GM21737 (cell line): ENCODE measurements around the gene CARD10.
"Not testable (repeated sequence)": the region's sequence is repeated elsewhere in the genome, so short reads cannot be mapped to it uniquely, and the experiment has no call there.

Experiments used
- ATAC-seq: cut with Tn5 transposase; IDR thresholded peaks from one replicate; pipeline ENCODE4 v1.9.1; 2021; ENCODE audit warnings: mild to moderate bottlenecking, moderate library complexity; ENCODE audit not compliant: unreplicated experiment

The CARD10 gene

GRCh38 chr22:37527081-37527752, 8.0 kb upstream of the CARD10 start:
- ATAC-seq: not testable (repeated sequence)

GRCh38 chr22:37526376-37526775, 7.2 kb upstream of the CARD10 start:
- ATAC-seq: no peak

GRCh38 chr22:37525746-37526350, 6.6 kb upstream of the CARD10 start:
- no peak for ATAC-seq

GRCh38 chr22:37525073-37525745, 6.0 kb upstream of the CARD10 start:
- ATAC-seq: no peak

- no peak for ATAC-seq
Observed at GRCh38 chr22:37522482-37522881, 3.3 kb upstream of the CARD10 start.

GRCh38 chr22:37521236-37521739, 2.1 kb upstream of the CARD10 start:
- no peak for ATAC-seq

- ATAC-seq: no peak
Observed at GRCh38 chr22:37520776-37521191, 1.6 kb upstream of the CARD10 start.

GRCh38 chr22:37518509-37519267, 527 bp downstream of the CARD10 start:
- ATAC-seq: no peak

GRCh38 chr22:37517826-37518450, 1.3 kb downstream of the CARD10 start:
- no peak for ATAC-seq

- ATAC-seq: no peak
Observed at GRCh38 chr22:37516456-37516855, 2.8 kb downstream of the CARD10 start.

GRCh38 chr22:37515901-37516300, 3.3 kb downstream of the CARD10 start:
- no peak for ATAC-seq

- ATAC-seq: no peak
Observed at GRCh38 chr22:37514526-37515051, 4.6 kb downstream of the CARD10 start.

GRCh38 chr22:37511395-37512104, 7.7 kb downstream of the CARD10 start:
- no peak for ATAC-seq

- no peak for ATAC-seq
Observed at GRCh38 chr22:37510091-37510490, 9.1 kb downstream of the CARD10 start.

- no peak for ATAC-seq
Observed at GRCh38 chr22:37509059-37509860, 10.0 kb downstream of the CARD10 start.

- ATAC-seq: no peak
Observed at GRCh38 chr22:37508431-37508992, 10.7 kb downstream of the CARD10 start.

- ATAC-seq: no peak
Observed at GRCh38 chr22:37507731-37508130, 11.5 kb downstream of the CARD10 start.

GRCh38 chr22:37505989-37506388, 13.2 kb downstream of the CARD10 start:
- no peak for ATAC-seq

- no peak for ATAC-seq
Observed at GRCh38 chr22:37505565-37505964, 13.7 kb downstream of the CARD10 start.
